Measurements from ENCODE around the gene DYNLRB1.

The DYNLRB1 gene

DNA sequence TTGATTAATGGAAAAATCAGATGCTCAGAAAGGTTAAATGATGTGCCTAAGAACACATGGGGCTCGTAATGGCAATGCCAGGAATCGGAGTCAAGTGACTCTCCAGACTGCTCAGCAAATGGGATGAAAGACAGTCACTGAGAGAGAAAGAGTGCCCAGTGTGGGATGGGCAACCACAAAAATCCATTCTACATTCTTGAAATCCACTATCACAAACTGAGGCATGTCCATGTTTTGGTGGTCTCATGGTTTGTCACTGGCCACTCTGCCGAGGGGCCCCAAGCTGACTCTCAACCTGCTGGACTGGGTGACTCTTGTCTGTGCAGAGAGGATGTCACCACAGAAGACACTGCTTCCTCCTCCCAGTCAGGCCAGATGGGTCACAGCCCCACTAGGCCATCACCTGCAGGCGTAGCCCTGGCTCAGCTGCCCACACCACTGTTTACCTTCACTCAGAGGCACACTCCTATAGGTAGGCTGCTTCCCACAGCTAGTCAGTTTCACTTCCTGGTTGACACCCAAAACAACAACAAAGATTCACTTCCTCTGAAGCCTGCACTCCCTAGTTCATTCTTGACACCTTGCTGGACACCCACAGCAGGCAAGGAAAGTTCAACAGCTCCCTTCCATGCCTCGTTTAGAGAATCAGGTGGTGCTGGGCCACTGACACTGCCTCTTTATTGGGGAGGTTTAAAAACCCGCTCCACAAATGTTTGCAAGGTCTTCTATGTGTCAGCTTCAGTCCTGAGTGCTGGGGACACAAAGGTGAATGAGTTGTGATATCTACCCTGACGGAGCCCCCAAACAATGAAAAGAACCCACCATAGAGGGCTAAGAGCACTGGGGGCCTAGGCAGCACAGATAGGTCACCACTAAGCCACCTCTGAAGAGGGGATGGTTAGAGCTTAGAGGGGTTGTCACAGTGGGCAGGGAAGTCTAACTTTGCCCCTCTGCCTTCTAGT is 64.0 kb downstream of the DYNLRB1 start:
- DNase-seq: no peak

DNA sequence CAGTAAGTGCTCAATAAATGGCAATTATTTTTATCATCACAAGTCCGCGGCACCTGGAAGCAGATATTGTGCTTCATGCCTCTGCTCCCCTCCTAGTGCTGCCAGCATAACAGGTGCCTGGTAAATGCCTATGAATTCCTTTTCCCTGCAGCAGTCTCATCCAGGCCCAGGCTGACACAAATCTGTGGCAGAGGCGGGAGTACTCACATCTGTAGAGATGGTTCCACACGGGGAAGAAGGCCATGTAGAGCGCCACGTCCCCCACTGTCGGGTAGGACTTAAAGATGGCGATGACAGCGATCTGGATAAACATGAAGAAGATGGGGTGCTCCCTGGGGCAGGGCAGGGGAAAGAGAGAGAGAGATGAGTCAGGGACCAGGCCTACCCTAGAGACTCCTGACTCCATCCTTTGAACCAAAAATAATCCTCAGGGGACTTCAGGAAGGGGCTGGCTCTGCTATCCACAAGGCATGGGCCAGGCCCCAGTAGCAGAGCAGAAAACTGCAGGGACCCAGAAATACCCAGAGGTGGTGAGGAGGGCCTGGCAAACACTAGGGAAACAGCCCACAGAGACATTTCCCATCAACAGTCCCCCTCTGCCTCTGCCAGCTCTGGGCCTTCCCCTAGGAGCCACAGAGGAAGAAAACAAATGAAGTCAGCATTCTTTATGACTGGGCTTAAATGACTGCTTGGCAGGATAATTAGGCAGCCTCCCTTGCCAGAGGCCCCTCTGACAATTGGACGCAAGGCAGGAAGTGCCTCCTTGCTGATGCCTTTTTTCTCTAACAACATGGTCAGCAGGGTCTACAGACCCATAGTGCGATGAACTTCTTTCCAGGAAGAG is 65.3 kb downstream of the DYNLRB1 start:
- no peak for DNase-seq

DNA sequence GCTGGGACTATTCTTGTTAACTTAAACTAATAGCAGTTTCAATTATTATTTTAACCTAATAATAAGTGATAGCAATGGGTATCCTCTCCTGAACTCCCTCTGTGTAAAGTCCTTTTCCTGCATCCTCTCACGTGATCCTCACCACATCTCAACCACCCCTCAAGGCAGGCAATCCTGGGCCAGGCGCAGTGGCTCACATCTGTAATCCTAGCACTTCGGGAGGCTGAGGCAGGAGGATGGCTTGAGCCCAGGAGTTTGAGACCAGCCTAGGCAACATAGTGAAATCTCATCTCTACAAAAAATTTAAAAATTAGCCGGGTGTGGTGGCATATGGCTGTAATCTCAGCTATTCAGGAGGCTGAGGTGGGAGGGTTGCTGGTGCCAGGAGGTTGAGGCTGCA is 66.0 kb downstream of the DYNLRB1 start:
- DNase-seq: no peak

- no peak for DNase-seq
Measured at GRCh38 chr20:34582911-34583310, 66.7 kb downstream of the DYNLRB1 start.

GRCh38 chr20:34583544-34583943 is 67.3 kb downstream of the DYNLRB1 start:
- no peak for DNase-seq

DNA sequence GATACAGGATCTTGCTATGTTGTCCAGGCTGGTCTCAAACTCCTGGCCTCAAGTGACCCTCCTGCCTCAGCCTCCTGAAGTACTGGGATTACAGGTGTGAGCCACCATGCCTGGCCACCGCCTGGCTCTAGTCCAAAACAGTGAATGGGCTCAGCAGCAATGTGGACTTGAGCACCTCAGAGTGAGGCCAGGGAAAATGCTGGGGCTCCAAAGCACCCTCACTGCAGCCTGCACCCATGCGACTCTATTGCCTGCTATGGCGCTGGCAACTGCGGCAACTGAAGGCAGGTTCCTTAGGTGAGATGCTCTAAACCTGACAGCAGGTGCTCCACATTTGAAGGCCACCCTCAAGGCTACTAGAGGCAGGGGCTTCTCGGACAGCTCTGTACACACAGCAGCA is 68.8 kb downstream of the DYNLRB1 start:
- DNase-seq: no peak

DNA sequence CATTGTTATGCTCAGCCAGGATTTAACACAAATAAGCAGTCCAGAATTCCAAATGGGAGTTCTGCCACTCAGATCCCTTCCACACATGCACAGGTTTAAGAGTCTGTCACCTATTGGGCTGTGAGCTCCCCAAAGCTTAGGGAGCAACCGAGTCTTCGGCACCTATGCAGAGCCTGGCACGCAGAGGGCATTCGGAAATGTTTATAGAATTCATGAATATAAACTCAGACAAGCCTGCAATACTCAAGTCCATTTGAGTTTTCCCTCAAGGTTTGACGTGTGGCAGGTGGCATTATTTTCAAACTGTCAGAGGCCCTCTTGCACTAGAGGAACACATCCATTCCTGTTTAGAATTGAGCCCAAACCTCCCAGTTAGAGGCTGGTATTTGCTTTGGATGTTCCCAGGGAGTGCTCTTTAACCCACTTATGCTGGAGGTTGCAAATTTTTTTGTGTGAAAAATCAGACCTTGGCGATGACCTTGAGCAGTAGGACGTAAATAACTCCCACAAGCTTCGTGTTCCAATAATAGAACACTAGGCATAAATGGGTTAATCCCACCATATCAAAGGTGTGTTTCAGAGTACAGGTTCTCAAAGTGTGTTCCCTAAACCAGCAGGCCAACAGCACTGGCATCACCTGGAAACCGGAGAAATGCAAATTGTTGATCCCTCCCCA is 70.4 kb downstream of the DYNLRB1 start:
- no peak for DNase-seq
